ENCODE data around the gene TSSK3.

TSSK3 gene, protein sequence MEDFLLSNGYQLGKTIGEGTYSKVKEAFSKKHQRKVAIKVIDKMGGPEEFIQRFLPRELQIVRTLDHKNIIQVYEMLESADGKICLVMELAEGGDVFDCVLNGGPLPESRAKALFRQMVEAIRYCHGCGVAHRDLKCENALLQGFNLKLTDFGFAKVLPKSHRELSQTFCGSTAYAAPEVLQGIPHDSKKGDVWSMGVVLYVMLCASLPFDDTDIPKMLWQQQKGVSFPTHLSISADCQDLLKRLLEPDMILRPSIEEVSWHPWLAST

DNA sequence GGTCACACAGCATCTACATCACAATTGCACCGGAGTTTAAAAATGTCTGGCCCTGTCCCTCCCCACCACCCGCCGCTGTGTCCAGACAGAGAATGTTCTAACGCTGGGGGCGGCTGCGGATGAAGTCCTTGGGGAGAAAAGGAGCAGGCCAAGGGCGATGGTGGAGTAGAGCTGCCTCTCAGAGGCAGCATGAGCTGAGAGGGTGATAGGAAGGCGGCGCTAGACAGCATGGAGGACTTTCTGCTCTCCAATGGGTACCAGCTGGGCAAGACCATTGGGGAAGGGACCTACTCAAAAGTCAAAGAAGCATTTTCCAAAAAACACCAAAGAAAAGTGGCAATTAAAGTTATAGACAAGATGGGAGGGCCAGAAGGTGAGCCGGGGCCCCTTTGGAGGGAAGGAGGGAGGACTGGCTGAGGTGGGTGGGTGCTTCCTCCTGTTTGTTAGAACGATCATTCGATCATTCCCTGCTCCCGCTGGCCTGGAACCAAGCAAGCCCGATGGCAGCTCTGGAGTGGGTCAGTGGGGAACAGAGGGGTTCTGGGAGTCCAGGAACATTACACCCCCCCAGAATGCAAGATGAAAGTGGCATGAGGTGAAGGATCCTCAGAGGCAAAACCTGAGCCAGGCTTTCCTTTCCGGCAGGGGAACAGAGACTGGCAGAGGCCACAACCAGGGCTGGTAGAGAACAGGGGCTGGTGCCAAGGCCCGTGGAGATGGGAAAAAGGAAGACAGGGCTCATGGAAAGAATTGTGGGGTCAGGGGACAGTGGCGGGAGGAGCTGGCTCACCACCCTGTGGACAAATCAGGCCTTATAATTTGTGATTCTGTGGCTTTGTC is at the start of gene TSSK3, which contains the start of gene FAM229A:
Gene TSSK3 (plus strand): TSS at position 66 of the 840 bp plus-strand sequence. CDS start 163 bp downstream, at position 229.
Gene FAM229A (minus strand): TSS at position 12 of the 840 bp plus-strand sequence. CDS start 394 bp downstream, outside the sequence.
- DNase-seq = no peak

DNA sequence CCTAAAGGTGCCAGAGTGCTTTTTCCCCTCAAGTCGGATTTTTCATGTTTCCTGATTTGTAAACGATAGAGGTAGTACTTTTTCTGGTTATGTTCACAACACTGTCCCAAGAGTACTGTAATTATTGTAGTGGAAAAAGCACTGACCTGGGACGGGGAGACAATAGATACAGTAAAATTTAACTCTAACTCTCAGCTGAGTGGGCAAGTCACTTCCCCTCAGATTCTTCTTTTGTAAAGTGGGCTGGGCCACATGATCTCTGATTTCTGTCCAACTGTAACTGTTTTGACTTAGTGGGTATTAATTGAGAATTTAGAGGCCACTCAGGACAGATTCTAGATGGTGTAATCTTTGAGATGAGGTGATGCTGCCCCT is 45.4 kb upstream of the TSSK3 start:
- DNase-seq = no peak

DNA sequence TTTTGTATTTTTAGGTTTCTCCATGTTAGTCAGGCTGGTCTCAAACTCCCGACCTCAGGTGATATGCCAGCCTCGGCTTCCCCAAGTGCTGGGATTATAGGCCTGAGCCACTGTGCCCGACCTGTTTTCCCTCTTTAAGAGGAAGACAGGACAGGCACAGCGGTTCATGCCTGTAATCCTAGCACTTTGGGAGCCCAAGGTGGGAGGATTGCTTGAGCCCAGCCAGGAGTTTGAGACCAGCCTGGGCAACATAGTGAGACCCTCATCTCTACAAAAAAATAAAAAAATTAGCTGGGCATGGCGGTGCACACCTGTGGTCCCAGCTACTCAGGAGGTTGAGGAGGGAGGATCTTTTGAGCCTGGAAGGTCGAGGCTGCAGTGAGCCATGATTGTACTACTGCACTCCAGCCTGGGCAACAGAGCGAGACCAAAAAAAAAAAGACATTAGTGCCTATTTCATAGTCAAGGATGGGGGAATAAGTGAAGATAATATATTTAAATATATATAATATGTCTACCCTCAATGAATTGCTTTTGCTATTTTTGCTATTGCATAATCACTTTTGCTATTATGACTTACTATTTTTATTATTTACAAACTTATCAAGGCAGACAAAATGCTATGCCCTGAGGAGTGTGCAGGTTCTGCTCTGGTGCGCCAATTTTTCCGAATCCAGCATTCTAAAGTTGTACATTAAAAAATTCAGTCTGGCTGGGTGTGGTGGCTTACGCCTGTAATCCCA is 44.0 kb upstream of the TSSK3 start:
- DNase-seq = no peak

DNA sequence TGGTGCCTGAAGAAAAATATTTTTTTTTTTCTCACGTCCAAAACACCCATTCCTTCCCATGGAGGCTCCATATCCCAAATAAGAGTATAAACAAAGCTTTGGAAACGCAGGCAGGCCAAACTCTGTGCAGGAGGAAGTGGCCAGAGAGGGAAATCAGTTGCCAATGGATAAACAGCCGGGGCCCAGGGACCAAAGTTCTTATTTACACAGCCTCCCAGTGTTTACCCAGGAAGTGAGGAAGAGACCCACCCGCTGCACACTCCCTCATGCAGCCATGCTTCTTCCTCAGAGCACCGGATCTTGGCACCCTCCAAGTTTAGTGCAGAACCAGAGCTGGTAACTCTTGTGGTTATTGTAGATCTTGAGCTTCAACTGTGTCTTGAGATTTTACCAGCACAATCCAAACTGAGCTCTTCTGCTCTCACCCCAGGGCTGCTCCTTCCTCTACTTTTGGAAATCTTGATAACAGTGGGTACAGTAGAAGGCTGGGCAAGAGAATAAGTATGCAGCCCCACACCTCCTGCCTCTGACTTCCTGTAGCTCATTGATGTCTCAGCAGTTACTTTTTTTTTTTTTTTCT is 40.5 kb upstream of the TSSK3 start:
- no peak for DNase-seq

DNA sequence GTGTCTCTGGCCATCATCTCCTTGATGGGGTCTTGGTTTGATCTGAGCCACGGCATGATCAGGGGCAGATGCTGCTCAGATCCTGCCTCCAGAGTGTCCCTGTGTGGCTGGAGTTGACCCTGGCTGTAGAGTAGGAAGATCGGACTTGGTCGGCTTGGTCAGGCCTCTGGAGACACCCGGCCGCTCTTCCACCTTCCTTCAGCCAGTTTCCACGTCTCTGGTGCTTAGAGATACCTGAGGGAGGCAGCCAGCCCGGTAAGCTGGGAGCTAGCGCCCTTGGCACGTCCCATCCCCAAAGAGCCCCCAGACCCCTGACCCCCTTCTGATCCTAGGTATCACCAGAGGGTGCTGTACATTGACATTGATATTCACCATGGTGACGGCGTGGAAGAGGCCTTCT is 35.1 kb upstream of the TSSK3 start:
- no peak for DNase-seq

DNA sequence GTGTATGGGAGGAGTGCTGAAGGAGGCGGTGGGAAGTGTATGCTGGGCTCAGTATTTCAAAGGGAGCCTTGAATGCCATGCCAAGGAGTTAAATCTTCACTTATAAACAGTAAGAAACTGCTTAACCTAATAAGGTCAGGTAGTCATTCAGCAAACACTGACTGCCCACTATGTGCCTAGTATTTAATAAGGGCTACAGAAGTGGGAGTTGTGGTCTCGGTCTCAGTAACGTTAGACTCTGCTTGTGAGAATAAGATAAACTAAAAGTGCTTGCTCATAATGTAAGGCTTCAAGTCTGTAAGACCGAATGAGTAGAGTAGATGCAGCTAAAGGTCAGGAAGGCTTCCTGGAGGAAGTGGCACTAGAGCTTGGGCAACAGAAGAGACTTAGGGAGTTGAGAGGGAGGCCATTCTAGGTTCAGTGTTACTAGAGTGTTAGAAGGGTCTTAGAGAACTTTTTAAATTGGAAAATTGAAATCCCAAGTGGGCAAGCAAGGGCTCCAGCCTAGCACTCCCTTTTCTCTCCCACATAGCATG is 32.3 kb upstream of the TSSK3 start:
- DNase-seq = no peak

DNA sequence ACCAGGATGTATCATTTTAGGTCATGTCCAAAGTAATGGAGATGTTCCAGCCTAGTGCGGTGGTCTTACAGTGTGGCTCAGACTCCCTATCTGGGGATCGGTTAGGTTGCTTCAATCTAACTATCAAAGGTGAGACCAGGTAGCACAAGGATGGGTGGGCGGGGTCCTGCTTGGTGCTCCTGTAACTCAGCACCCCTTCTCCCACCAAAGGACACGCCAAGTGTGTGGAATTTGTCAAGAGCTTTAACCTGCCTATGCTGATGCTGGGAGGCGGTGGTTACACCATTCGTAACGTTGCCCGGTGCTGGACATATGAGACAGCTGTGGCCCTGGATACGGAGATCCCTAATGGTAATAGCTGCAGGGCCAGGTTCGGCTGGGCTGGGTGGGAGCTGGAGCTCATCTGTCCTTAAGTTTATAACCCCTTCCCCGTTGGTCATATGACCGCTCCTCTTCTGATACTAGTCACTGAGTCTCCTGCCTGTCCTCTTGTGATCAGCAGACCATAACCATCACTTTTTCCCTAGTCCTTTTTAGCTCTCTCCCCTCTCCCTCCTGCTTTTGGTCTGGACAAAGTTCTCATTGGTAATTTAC is 31.7 kb upstream of the TSSK3 start:
- DNase-seq = no peak

DNA sequence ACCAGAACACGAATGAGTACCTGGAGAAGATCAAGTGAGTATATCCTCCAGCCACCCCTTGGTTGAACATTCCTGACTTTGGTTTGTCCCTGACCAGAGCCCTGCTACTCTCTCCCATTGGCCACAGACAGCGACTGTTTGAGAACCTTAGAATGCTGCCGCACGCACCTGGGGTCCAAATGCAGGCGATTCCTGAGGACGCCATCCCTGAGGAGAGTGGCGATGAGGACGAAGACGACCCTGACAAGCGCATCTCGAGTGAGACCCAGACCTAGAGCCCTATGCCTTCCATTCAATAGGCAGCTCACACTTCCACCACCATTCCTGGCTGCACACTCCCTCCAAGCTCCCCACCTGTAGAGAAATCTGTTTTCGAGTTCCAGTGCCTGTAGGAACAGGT is 30.8 kb upstream of the TSSK3 start:
- no peak for DNase-seq

DNA sequence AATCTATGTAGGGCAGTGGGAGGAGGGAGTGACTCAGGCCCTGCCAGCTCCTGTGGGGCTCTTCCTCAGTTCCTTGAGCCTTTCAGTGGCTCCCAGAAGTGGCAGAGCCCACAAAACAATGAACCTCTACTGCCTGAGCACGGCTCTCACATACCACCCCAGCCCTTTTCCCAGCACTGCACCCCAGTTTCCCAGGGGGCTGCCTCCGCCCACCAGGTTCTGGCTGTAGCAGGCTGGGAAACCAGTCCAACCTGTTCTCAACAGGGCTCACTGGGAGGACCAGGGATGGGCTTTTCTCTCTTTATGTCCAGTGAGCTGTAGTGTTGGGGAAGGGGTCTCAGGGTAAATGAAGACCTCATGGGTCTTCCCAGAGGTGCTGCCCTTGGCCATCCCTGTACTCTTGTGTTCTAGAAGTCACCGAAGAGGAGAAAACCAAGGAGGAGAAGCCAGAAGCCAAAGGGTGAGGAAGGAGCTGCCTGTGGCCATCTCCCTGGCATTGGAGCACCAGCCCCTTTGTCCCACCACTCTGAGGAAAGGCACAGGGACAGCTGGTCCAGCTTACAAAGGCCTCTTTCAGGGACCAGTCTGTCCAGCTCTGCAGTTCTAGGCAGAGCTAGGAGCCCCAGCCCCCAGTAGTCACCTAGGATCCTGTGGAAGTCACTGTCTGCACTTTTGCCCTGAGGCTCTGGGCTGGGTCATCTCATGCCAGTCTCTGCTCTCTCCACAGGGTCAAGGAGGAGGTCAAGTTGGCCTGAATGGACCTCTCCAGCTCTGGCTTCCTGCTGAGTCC is 29.9 kb upstream of the TSSK3 start:
- DNase-seq = no peak

DNA sequence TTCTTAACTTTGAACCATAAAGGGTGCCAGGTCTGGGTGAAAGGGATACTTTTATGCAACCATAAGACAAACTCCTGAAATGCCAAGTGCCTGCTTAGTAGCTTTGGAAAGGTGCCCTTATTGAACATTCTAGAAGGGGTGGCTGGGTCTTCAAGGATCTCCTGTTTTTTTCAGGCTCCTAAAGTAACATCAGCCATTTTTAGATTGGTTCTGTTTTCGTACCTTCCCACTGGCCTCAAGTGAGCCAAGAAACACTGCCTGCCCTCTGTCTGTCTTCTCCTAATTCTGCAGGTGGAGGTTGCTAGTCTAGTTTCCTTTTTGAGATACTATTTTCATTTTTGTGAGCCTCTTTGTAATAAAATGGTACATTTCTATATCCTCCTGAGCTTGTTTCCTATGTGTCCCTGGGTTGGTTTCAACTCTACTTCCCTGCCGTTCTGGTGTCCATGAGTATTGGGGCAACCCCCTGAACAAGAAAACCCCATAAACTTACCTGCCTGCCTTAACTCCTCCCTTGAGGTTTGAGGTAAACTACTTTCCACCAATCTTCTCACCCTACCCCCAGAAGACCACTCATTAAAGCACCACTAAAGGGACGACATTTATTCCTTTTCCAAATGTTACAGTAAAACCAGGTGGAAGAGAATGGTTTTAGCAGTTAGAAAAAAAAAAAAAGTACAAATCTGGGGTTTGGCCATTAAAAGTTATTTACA is 28.9 kb upstream of the TSSK3 start:
- no peak for DNase-seq

DNA sequence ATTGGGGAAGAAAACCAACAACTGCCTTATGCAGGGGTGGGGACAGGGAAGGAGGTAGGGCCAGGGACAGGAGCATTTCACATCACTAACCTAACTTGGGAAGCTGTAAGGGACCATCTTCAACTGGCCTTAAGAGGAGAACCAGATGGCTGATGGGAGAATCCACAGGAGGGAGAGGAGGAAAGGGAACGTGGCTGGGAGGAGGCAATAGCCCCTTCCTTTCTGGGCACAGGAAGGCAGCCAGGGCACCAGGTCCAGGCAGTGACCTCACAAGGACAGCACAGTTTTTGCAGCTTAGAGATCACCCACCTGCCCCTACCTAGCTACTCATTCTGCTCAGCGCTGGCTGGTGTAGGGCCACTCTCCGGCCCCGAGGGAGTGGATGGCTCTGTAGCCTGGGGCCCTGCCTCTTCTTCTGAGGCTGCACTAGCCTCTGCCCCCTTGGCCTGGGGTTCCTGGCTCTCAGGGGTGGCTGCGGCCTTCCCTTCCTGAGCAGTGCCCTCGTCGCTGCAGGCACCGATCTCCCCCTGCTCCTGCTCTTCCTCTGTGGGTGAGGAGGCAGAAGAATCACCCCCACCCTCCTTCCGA is 28.0 kb upstream of the TSSK3 start:
- DNase-seq = no peak

DNA sequence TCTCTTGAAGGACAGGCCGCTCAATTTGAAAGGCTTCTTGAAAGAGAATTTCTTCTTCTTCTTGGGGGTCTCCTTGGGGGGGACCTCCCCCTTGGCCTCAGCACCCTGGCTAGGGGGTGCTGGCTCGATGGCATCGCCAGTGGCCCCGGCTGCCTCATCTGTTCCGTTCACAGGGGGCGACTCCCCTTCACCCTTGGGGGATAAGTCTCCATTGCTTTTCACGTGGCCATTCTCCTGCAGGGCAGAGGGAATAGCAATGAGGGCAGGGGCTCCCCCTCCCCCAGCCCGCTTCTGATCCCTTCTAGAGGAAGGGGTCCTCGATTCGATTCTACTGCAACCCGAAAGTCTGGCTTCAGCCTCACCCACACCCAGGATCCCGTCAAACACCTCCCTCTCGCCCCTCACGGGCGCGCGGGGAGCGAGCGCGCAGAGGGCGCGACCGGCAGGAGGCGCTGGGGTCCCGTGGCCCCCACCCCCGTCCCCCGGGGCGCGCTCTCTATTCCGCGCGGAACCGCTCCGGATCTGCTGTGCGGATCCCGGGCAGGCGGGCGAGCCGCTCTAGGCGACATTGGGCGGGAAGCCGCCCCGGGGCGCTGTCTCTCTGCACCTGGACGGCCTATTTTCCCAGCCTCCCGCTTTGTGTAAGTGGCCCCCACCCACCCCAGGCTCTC is 27.3 kb upstream of the TSSK3 start:
- peak in 1 of 2 experiments; percentile 54 for DNase-seq

DNA sequence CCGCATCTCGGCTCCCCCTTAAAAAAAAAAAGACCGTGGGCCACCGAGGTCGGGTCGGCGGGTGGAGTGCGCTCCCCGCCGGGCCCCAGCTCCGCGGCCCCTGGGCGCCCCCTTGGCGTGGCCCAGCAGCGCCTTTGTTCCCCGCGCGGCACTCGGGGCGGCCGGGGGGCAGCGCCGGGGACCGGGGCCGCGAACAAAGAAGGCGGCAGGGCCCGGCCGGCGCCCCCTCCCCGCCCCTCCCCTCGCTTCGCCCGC is 26.9 kb upstream of the TSSK3 start:
- DNase-seq = no peak

DNA sequence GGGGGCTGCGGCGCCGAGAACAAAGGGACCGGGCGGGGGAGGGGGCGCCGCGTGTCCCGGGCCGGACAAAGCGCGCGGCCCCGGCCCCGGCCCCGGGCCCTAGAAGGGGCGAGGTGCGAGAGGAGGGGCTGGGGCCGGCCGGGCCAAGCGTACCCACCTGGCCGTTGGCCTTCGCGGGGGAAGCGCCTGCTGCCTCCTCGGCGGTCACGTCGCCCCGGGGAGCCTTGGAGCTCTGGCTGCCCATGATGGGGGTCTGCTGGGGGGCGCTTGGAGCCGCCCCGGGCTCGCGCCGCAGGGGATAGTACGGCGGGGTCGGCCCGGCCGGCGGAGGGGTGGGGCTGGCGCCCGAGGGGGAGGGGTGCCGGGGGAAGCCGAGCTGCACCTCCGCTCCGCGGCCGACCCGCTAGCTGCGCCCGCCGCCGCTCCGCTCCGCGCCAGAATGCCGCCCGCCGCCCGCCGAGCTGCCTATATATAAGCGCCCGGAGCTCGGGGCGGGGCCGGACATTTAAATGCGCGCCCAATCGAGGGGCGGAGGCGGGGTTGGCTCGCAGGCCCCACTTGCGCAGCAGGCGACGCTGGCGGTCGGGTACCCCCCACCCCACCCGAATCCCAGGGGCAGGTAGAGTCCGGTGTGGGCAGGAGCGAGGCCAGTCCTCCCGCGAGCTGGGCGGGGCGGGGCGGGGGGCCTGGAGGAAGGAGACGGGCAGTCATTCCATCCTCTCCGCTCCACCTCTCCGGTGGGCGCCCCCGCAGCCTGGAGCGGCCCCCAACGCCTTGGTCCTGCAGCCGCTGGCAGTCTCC is 26.3 kb upstream of the TSSK3 start, which contains the start of gene MARCKSL1:
Gene MARCKSL1 (minus strand): TSS at position 444 of the 801 bp plus-strand sequence. CDS start 200 bp downstream, at position 244.
- DNase-seq = peak; percentile 52 to 85

DNA sequence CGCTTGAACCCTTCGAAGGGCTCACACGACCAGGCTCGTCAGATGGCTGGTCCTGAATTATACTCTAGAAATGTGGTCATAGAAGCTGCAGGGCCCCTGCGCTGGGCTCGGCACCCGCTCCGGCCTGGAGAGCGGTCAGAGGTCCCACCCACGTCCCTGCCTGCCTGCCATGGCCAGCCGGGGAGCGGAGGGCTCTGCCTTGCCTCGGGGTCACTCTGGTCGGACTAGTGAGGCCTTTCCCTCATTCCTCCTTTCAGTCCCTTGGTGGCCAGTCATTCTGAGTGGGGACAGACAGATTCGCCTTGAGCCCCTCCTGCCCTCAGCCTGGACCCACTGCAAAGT is 25.8 kb upstream of the TSSK3 start:
- no peak for DNase-seq

DNA sequence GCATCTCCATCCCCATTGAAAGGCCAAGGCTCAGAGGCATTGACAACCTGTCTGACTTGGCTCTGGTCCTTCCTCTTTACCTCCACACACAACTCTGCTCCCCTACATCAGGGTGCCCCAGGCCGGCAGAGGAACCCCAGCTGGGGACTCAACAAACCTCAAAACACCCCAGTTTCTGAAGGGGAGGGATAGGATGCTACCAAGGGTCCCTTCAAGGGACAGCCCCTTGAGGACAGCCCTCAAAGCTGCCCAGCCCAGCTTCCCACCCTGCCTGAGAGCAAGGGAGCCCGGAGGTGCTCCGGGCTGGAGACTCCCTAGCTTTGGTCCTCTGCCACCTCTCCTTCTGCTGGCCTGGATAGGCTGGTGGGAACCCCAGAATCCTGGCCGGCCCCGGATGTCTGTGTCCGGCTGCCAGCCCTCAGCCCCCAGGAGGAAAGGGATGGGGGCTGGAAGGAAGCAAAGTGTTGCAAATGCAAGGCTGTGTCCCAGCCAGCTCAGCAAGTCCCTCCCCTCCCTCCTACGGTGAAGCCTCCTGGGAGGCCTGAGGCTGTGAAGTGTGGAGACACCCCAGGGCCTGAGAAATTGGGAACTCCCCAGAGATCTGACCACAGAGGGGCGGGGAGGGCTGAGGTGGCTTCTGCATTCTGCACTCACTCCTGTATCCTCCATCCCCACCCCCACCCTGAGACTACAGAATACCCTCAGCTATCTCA is 25.2 kb upstream of the TSSK3 start:
- no peak for DNase-seq

DNA sequence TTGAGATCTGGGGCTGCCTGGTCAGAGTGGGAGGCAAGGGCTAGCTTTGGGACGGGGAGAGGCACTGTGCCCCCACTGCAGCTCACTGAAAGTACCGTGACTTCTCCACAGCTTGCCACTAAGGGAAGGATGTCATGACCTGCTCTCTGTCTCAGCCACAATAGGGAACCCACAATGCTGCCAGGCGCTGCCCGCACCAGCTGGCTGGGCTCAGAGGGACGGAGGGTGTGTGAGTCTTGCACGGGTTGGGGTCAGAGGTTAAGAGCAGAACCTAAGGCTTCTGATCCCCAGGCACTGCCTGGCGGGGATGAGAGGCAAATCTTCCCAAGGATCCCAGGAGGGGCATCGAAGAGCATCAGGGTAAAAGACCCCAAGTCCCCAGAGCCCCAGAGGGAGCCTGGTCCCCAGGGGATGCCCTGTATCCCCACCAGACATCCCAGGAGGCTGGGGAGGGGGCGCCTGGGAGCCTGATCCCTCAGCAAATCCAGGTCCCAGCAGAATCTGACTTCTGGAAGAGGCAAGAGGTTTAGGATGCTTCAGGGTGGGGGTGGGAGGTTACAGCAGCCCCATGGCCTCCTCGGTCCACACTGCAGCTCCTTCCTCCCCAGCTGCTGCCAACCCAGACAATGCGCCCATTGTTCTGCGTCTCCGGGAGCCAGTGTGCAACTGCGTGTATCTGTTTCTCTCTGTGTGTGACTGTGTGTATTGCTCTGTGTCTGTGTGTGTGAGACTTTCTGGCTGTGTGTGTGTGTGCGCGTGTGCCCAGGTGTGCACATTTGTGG is 24.3 kb upstream of the TSSK3 start:
- no peak for DNase-seq

DNA sequence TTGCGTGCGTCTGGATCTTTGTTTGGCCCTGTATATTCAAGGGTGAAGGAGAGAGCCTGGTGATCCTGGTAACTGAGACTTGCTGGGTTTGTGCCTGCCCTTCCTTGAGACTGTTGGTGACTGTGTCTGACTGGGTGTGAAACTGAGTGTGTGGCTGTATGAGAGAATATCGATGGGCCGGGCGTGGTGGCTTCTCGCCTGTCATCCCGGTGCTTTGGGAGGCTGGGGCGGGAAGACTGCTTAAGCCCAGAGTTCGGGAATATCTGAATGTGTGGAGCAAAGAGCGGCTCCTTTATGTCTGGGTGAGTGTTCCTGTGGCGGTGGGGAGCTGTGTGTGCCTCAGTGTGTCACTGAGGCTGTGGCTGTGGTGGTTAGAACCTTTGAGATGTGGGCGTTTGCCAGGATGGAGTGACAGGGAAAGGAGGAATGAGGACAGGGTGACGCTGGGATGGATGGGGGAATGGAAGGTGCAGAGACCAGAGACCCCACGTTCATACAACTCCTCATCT is 23.6 kb upstream of the TSSK3 start:
- no peak for DNase-seq

Data from SHP77 (cell line).